K562 (cell line): ENCODE results near the gene ACADSB. TPM values are rescaled to one million over a fixed set of nuclear protein-coding genes. Genes with fewer than 3 reads are reported as not detected.

Source experiments
- DPF2 ChIP-seq: fragments of 450-650 bp; IDR thresholded peaks from 2 replicates; pipeline ENCODE4 v1.6.1; 2016
- FOXM1 ChIP-seq, 2 experiments: fragments of 450-650 bp in 1 of 2; sonication (generic) in 1 of 2; formaldehyde crosslinking in 1 of 2; IDR thresholded peaks; 2 replicates each; pipeline versions ENCODE4 v1.6.1 to v1.9.0; 2017 to 2022; ENCODE audit warnings: low read depth in 2 of 2, mild to moderate bottlenecking in 2 of 2, missing genetic modification reagents in 1 of 2, moderate library complexity in 1 of 2
- NCOR1 ChIP-seq: fragments of 450-650 bp; IDR thresholded peaks from 2 replicates; pipeline ENCODE4 v1.6.1; 2016; ENCODE audit warnings: mild to moderate bottlenecking, moderate library complexity
- POLR2H ChIP-seq: IDR thresholded peaks from 2 replicates; pipeline ENCODE4 v1.6.1; 2016; ENCODE audit warnings: missing genetic modification characterization, low read depth, mild to moderate bottlenecking, control low read depth, missing compliant biosample characterization, moderate library complexity
- SMARCE1 ChIP-seq: fragments of 450-650 bp; IDR thresholded peaks from 2 replicates; pipeline ENCODE4 v1.7.1; 2016; ENCODE audit warnings: mild to moderate bottlenecking
- SRF ChIP-seq, 2 experiments: fragments of 250-450, 450-650 bp in 1 of 2; sonication (Bioruptor Pico) in 1 of 2; sonication (generic) in 1 of 2; formaldehyde crosslinking; IDR thresholded peaks; 2 replicates each; pipeline versions ENCODE4 v1.5.0 to v1.5.1; 2020 to 2022; ENCODE audit warnings: mild to moderate bottlenecking in 1 of 2, missing genetic modification reagents in 1 of 2
- TAF9B ChIP-seq: fragments of 450-650 bp; IDR thresholded peaks from 2 replicates; pipeline ENCODE4 v1.6.1; 2018; ENCODE audit warnings: mild to moderate bottlenecking; ENCODE audit not compliant: partially characterized antibody
- TRIM24 ChIP-seq, 2 experiments: fragments of 450-650 bp; IDR thresholded peaks; 2 replicates each; pipeline ENCODE4 v1.6.1; 2016
- YBX1 ChIP-seq: fragments of 450-650 bp; IDR thresholded peaks from 2 replicates; pipeline ENCODE4 v1.7.1; 2016; ENCODE audit warnings: mild to moderate bottlenecking
- ZBTB17 ChIP-seq: fragments of 450-650 bp; formaldehyde crosslinking; IDR thresholded peaks from 2 replicates; pipeline ENCODE4 v1.4.0; 2020; ENCODE audit warnings: mild to moderate bottlenecking
- ZNF316 ChIP-seq: fragments of 450-650 bp; IDR thresholded peaks from 2 replicates; pipeline ENCODE4 v1.6.1; 2016
- polyA plus RNA-seq, 8 experiments: library from polyadenylated mRNA; depleted of rRNA in 4 of 8; stranded (reverse) in 5 of 8; unstranded in 3 of 8; fragments of >200 nt; fragmentation: Nextera tagmentation in 2 of 8; fragmentation: Illumina TruSeq in 1 of 8; extraction: Ambion mirVana in 2 of 8; extraction: Trizol in 1 of 8; gene quantifications; 2 replicates each; pipeline versions ENCODE4 v1.2.1 to v1.2.3, GENCODE V29; 2011 to 2014; ENCODE audit warnings: inconsistent platforms in 1 of 8, missing spikeins in 1 of 8
- total RNA-seq, 7 experiments: library from RNA; depleted of rRNA in 6 of 7; stranded (reverse); fragments of >200 nt in 6 of 7; fragmentation: Illumina TruSeq in 2 of 7; extraction: Trizol in 2 of 7; gene quantifications; 2 replicates each; pipeline versions ENCODE4 v1.2.1 to v1.2.3, GENCODE V29; 2011 to 2021; ENCODE audit warnings: low replicate concordance in 1 of 7
- TF ChIP-seq, protein P1 (sequence below), 2 experiments: IDR thresholded peaks; 2 replicates each; pipeline ENCODE4 v1.6.1; 2011; ENCODE audit warnings: borderline replicate concordance in 1 of 2, control low read depth in 1 of 2, low read depth in 1 of 2, low read length in 1 of 2, mild to moderate bottlenecking in 1 of 2, mixed read lengths in 1 of 2, moderate library complexity in 1 of 2; ENCODE audit not compliant: insufficient read depth in 1 of 2, insufficient read length in 1 of 2, poor library complexity in 1 of 2, severe bottlenecking in 1 of 2; ENCODE audit errors: extremely low read depth in 1 of 2
- TF ChIP-seq, protein P2 (sequence below): fragments of 450-650 bp; IDR thresholded peaks from 2 replicates; pipeline ENCODE4 v1.6.1; 2016; ENCODE audit warnings: borderline replicate concordance
- TF ChIP-seq, protein P3 (sequence below), 2 experiments: fragments of 450-650 bp; conservative IDR thresholded peaks; 2 replicates each; pipeline ENCODE4 v1.6.1; 2017; ENCODE audit warnings: mild to moderate bottlenecking in 2 of 2, moderate library complexity in 2 of 2
- TF ChIP-seq, protein P4 (sequence below): sonication (generic); formaldehyde crosslinking; IDR thresholded peaks from 2 replicates; pipeline ENCODE4 v1.5.0; 2020; ENCODE audit warnings: missing genetic modification reagents
- TF ChIP-seq, protein P5 (sequence below): fragments of 450-650 bp; IDR thresholded peaks from 2 replicates; pipeline ENCODE4 v1.6.1; 2016; ENCODE audit warnings: missing biosample characterization, missing genetic modification characterization
- TF ChIP-seq, protein P6 (sequence below): fragments of 250-450 bp; sonication (Bioruptor Pico); IDR thresholded peaks from 2 replicates; pipeline ENCODE4 v1.4.0; 2020; ENCODE audit warnings: mild to moderate bottlenecking

The ACADSB gene
- total and polyA plus RNA-seq, 9 of the 15 experiments (the other 6 are each of a cell fraction or from before 2014, with no cell fraction given): 2.9 to 9.1 (median 5.8) TPM

DNA sequence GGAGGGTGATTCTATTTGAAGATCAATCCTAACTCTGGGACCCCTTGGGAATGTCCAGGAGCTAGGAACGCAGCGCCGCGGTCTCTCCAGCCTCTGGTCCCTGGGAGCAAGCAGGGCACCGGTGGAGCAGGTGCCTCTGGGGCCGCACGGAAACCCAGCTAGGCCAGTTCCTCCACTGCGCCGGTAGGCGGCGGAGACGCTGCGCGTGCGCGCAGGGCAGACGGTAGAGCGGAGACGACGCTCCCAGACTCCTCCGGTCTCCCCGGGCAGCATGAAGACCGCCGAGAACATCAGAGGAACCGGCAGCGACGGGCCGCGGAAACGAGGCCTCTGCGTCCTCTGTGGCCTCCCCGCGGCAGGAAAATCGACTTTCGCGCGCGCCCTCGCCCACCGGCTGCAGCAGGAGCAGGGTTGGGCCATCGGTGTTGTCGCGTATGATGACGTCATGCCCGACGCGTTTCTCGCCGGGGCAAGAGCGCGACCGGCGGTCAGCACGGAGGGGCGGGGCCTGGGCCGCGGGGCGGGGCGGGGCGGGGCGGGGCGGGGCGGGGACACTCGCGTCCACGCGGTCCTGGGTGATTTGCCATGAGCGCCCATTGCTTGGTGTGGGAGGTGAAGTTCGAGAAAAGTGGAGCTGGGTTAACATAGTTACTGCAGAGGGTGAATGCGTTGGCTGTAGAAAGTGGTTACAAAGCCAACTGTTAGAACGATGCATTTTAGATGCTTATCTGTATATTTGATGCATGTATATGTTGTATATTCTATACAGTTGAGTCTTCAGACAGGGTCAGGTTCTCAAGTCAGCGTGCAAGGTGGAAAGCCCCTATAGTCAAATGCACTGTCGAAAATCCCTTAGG is 28.4 kb upstream of the ACADSB start, which contains the start of gene PSTK (continued):
- TF ChIP-seq, protein P1, sequence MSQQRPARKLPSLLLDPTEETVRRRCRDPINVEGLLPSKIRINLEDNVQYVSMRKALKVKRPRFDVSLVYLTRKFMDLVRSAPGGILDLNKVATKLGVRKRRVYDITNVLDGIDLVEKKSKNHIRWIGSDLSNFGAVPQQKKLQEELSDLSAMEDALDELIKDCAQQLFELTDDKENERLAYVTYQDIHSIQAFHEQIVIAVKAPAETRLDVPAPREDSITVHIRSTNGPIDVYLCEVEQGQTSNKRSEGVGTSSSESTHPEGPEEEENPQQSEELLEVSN (IDR thresholded peaks at IDR 0.05; ENCODE audit: borderline replicate concordance in 1 of 2, extremely low read depth in 1 of 2, insufficient read depth in 1 of 2, insufficient read length in 1 of 2, low read depth in 1 of 2, low read length in 1 of 2, poor library complexity in 1 of 2, severe bottlenecking in 1 of 2): peak; percentile 81 to 93
- TF ChIP-seq, protein P2, sequence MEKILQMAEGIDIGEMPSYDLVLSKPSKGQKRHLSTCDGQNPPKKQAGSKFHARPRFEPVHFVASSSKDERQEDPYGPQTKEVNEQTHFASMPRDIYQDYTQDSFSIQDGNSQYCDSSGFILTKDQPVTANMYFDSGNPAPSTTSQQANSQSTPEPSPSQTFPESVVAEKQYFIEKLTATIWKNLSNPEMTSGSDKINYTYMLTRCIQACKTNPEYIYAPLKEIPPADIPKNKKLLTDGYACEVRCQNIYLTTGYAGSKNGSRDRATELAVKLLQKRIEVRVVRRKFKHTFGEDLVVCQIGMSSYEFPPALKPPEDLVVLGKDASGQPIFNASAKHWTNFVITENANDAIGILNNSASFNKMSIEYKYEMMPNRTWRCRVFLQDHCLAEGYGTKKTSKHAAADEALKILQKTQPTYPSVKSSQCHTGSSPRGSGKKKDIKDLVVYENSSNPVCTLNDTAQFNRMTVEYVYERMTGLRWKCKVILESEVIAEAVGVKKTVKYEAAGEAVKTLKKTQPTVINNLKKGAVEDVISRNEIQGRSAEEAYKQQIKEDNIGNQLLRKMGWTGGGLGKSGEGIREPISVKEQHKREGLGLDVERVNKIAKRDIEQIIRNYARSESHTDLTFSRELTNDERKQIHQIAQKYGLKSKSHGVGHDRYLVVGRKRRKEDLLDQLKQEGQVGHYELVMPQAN: peak; percentile 61; the same call in 1 of the 2 replicates
- TF ChIP-seq, protein P3, sequence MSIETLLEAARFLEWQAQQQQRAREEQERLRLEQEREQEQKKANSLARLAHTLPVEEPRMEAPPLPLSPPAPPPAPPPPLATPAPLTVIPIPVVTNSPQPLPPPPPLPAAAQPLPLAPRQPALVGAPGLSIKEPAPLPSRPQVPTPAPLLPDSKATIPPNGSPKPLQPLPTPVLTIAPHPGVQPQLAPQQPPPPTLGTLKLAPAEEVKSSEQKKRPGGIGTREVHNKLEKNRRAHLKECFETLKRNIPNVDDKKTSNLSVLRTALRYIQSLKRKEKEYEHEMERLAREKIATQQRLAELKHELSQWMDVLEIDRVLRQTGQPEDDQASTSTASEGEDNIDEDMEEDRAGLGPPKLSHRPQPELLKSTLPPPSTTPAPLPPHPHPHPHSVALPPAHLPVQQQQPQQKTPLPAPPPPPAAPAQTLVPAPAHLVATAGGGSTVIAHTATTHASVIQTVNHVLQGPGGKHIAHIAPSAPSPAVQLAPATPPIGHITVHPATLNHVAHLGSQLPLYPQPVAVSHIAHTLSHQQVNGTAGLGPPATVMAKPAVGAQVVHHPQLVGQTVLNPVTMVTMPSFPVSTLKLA (conservative IDR thresholded peaks at IDR 0.05): peak in 1 of 2 experiments; percentile 81; a peak in 3 of 4 replicates
- TF ChIP-seq DPF2 (no peak; the same call in 1 of the 2 replicates), FOXM1 (IDR thresholded peaks at IDR 0.05; ENCODE audit: low read depth) (0 out of 2 replicates have a peak, but pooled peaks have one; percentile 12), FOXM1 (CRISPR knock-in tag; IDR thresholded peaks at IDR 0.05; ENCODE audit: low read depth) (no peak), POLR2H (tag) (no peak), SMARCE1 (no peak), TRIM24 (IDR thresholded peaks at IDR 0.05) (peak in 1 of 2 experiments; percentile 44; a peak in 1 of 4 replicates), SRF (CRISPR knock-in tag; IDR thresholded peaks at IDR 0.05) (0 out of 4 replicates have a peak, but pooled peaks of 1 of the 2 experiments have one; percentile 31), NCOR1 (no peak), TAF9B (peak; percentile 68), ZNF316 (no peak), YBX1 (no peak), ZBTB17 (peak; percentile 65; the same call in 1 of the 2 replicates)
- TF ChIP-seq, protein P4, sequence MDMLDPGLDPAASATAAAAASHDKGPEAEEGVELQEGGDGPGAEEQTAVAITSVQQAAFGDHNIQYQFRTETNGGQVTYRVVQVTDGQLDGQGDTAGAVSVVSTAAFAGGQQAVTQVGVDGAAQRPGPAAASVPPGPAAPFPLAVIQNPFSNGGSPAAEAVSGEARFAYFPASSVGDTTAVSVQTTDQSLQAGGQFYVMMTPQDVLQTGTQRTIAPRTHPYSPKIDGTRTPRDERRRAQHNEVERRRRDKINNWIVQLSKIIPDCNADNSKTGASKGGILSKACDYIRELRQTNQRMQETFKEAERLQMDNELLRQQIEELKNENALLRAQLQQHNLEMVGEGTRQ: no peak
- TF ChIP-seq, protein P5, sequence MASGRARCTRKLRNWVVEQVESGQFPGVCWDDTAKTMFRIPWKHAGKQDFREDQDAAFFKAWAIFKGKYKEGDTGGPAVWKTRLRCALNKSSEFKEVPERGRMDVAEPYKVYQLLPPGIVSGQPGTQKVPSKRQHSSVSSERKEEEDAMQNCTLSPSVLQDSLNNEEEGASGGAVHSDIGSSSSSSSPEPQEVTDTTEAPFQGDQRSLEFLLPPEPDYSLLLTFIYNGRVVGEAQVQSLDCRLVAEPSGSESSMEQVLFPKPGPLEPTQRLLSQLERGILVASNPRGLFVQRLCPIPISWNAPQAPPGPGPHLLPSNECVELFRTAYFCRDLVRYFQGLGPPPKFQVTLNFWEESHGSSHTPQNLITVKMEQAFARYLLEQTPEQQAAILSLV (tag): no peak
- TF ChIP-seq, protein P6, sequence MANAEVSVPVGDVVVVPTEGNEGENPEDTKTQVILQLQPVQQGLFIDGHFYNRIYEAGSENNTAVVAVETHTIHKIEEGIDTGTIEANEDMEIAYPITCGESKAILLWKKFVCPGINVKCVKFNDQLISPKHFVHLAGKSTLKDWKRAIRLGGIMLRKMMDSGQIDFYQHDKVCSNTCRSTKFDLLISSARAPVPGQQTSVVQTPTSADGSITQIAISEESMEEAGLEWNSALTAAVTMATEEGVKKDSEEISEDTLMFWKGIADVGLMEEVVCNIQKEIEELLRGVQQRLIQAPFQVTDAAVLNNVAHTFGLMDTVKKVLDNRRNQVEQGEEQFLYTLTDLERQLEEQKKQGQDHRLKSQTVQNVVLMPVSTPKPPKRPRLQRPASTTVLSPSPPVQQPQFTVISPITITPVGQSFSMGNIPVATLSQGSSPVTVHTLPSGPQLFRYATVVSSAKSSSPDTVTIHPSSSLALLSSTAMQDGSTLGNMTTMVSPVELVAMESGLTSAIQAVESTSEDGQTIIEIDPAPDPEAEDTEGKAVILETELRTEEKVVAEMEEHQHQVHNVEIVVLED (CRISPR knock-in tag): peak; percentile 86
